Measurements from ENCODE around the gene RRN3.
A peak's percentile ranks its signal among the peaks of the same experiment; 100 is the strongest.
"Not testable (repeated sequence)": the region's sequence is repeated elsewhere in the genome, so short reads cannot be mapped to it uniquely, and the experiment has no call there.

RRN3 gene

DNA sequence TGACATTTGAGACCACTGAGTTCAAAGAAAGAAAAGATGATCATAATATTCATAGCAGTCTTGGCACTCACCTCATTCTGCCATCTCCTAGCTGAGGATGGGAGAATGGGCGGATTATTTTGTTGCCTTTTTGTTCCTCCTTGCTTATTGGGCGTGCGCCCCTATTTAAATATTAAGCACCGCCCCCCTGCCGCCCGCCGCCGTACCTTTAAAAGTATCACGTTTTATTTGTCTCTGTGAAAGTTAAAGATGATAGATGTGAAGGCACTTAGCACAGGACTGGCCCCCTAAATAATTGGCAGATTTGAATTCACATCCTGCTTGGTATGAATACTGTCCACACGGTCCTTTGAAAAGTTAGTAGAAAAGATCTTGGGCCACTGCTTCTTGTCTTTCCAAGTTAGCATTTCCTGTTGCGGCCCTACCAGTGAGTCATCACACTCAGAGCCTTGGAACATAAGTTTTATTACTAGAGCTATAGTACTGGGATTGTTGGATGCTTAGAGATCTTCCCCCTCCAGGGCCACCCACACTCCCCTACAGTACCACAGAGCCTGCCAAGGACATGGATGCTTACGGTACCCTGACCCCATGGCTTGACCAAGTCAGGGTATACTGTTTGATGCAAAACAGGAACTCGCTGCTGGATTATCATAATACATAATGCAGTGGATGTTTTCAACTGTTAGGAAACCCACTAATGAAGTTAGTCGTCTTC, 68.7 kb downstream of the RRN3 start:
- not testable (repeated sequence) for DNase-seq

DNA sequence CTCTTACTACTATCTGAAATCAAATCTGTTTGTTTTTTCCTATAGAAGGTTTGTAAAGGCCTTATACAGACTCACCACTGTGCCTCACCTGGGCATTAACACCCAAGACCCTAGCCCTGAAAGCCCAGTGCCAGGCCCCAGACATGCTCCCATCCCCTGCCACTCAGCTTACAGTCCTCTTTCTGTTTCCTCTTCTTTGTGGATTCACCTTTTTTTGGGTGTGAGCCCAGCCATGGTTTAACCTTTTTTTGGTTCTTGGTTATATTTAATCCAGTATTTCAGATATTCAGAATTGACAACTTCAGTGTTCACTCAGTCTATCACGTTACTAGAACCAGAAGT, 69.2 kb downstream of the RRN3 start:
- DNase-seq = not testable (repeated sequence)

DNA sequence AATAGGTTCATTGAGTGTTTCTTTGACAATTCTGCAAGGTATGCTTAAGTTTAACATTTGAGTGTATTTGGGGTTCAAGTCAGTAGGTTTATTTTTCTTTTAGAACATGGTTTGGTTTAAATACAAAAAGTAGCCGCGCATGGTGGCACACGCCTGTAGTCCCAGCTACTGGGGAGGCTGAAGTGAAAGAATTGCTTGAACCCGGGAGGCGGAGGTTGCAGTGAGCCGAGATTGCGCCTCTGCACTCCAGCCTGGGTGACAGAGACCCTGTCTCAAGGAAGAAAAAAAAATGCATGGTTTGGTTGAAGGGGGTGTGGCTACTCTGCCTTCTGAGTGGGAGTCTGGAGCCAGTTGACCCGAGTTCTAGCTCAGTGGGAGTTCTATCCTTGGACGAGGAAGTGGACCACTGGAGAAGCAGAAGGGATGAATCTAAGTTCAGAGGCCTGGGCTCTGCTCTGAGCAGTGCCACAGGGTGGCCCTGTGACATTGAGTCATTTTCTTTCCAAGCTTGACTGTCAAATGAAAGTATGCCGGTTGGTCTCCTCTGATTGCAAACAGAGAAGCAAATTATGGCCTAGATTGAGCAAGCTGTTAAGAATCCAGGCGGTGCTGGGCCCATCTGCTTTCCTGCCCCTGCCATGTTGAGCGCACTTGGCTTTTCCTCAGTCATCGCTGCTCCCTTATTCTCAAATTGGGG, 70.5 kb downstream of the RRN3 start:
- not testable (repeated sequence) for DNase-seq

DNA sequence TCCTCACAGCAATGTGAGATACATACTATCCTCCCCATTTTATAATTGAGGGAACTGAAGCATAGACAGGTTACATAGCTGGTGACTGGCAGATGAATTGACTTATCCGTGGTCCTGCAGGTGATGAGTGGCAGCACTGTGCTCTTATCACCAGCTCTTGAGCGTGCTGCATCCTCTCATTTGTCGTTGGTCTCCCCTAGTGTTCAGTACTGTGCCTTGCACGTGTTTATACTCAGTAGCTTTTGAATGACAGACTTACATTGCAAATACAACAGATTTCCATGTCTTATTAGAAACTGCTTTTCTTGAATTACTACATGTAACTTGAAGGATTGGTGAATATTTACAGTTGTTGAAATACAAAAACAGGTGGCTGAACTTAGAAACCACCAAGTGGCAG, 71.9 kb downstream of the RRN3 start:
- DNase-seq = peak in 1 of 2 donors; percentile 34

DNA sequence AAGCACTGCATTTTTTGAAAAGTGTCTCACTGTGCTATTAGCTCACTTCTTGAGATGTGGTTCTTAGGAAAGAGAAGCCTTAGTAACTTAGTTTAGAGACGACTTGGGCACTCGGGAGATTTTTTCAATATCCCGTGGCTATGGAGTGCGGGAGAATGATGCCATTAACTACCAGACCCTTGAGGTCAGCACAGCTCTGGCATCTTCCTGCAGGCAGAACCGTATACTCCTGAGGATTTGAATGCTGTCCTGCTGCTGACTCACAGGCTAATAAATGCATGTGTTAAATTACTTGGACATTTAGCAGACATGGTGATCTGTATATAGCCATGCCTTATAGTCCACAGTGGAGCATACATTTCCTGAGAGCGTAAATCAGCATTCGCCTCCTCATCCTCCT, 72.6 kb downstream of the RRN3 start:
- not testable (repeated sequence) for DNase-seq

DNA sequence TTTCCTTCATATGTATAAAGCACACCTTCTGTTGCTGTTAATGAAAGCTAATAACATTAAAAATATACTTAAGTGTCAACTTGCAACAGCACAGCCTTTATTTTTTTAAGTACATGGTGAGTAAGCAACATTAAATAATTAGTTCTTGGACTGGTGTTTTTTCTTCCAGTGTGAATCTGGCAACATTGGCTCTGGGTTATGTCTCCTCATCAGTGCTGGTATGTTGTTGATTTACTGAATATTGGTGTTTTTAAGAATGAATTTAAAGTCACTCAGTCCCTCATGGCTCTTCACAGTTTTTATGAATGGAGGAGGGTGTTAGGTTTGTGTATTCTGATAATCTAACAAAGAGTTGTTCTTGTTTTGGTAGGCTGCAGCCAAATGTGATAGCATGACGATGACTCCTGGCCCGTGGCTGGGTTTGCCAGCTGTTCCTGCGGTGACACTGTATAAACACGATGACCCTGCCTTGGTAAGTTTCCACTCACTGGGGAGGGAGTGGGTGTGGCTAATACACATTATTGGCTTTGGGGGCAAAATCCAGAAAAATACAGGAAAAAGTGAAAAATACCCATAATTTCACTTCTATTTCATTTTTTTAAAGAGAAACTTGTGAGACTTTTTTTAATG, 77.0 kb downstream of the RRN3 start:
- not testable (repeated sequence) for DNase-seq

DNA sequence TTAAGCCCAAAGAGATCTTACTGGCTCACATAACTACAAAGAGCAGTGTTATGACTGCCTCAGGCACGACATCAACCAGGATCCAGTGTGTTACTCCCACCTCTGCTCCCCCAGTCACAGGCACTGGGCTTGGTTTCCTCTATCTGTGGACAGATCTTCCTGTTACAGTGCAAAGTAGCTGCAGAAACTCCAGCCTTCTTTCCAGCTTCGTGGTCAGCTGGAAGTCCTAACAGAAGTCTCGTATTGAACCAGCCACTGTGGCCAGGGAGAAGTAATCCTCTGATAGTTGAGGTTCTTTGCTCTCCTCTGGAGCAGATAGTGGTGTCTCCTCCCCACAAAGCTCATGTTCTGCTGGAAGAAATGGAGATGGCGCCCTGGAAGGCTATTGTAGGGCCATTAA, 77.7 kb downstream of the RRN3 start:
- not testable (repeated sequence) for DNase-seq

DNA sequence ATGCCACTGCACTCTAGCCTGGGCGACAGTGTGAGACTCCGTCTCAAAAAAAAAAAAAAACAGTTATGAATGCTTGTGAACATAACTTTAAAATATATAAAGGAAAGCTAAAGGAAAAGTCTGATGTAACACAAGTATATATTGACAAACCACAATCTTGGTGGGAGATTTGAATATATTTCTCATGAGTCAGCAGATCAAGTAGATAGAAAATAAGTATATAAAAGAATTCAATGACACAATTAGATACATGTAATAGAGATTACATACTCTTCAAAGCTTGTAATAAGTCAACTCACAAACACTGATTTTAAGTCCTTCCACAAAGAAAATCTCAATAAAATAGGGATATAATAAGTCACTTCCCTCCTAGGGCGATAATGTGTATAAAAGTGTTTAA, 78.4 kb downstream of the RRN3 start:
- DNase-seq = not testable (repeated sequence)

DNA sequence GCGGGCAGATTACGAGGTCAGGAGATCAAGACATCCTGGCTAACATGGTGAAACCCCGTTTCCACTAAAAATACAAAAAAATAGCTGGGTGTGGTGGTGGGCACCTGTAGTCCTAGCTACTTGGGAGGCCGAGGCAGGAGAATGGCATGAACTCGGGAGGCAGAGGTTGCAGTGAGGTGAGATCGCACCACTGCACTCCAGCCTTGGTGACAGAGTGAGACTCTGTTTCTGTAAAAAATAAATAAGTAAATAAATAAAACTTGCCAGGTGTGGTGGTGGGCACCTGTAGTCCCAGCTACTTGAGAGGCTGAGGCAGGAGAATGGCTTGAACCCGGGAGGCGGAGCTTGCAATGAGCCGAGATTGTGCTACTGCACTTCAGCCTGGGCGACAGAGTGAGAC, 81.1 kb downstream of the RRN3 start:
- DNase-seq = not testable (repeated sequence)
